ENCODE data around the gene ULBP1.
"Not testable (repeated sequence)": the region's sequence is repeated elsewhere in the genome, so short reads cannot be mapped to it uniquely, and the experiment has no call there.

Gene ULBP1

DNA sequence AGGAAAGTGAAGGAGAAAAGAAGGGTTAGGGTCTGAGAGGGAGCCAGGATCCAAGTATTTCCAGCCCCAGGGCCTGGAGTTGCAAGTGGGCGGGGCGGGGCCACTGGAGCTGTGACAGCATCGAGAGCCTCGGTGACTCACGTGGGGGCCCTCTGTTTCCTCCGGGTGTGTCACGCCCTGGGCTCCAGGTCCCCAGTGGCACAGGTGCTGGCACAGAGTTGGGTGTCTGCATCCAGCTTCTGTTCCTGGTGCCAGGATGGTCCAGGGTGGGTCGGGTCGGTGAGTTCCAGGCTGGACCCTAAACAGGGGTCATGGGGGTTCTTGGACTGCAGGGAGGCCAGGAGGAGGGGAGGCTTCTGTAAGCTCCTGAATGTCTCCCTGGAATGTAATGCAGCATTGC lies 44.8 kb downstream of the ULBP1 start:
- no peak for DNase-seq

DNA sequence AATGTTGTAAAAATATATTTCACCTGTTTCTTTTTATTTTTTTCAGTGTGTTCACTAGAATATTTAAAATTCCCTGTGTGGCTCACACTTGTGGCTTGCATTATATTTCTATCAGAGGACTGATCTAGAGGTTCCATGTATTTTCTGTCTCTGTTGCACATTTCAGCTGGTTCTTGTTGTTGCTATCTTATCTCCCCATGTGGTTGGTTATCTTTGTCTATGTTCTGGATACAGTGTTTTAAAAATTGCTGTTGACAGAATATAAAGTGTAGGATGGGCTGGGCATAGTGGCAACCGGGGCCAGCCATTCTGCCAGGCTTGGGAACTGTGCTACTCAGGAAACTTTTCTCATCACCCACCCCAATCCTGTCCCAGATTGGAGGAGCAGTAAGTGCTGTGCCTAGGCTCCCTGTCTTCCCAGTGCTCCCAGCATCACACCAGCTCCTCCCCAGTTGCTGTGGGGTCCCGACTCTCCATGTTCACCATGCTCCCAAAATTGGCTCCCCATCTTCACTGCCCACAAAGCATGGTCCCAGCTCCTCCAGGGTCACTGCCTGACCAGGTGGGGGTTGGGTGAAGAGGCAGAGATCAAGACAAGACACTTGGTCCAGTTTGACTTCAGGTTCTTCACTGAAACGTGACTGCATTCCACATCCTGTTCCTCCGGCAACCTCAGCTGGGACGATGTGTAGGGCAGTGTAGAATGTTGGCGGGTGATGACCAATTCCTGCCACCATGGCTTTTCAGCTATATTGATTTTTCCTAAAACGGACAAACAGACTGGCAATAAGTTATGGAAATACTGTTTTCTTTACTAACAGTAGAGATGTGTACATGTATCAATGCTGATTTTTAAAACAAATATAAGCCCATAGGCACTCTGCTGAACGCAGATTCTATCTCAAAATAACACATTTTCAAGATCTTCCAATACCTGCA lies 49.4 kb downstream of the ULBP1 start:
- DNase-seq: not testable (repeated sequence)

GRCh38 chr6:150013785-150014622 lies 50.3 kb downstream of the ULBP1 start:
- DNase-seq: not testable (repeated sequence)

DNA sequence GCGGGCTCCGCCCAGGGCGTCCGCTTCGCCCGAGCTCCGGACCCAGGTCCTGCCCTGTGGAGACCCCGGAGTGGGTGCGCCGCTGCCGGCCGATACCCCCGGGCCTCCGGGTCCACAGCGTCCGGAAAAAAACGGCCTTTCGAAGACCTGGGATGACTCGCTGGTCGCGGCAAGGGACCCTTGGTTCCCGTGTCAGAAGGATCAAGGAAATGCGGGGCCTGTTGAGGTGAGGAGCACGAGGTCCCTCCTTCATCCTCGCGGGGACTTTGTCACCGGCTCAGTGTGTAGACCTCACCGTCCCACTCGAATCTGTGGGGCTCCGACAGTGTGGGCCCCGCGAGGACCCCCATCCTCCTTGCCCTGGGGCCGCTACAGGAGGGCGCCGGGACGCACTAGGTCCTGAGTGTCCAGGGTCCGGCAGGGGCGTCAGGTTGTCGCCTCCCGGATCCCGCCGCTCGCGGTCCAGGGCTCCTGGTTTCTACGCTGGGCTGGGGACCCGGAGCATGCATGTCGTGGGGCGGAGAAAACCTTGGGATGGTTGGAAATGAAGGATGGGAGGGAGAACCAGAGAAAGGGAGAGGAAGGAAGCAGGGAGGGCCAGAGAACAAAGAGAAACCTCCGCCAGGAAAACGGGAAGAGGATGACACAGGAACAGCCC lies 51.0 kb downstream of the ULBP1 start:
- not testable (repeated sequence) for DNase-seq

DNA sequence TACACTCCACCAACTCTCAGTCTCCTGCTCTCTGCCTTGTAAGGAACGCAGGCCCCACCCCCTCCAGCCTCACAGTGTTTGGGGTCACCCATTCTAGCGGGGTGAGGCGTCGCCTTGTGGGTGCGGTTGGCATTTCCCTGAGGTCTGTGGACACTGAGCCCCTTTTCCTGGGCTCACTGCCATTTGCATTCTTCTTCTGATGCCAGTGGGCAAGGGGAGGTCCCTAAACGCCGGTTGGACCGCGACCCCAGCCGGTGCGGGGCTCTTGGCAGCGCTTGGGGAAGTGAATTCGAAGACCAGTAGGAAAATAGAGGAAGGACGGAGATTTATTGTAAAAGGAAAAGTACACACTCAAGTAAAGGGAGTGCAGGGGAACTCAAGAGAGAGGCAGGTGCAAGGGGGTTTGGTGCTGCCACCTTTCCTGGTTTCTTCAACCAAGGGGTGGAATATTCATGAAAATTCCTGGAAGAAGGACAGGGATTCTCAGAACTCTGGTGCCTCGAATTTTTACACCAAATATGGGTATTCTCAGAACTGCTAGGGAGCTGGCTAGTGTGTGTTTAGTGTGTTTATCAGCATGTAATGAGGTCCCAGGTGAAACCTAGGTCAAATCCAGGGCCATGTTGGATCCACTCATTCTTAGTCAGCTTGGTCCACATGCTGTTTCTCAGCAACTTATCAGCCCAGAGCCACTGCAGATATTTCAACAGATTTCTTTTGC lies 51.7 kb downstream of the ULBP1 start:
- DNase-seq: peak; percentile 18

- DNase-seq: peak; percentile 70
Measured at GRCh38 chr6:150016324-150017185, 52.8 kb downstream of the ULBP1 start.

GRCh38 chr6:150017186-150017521 lies 53.4 kb downstream of the ULBP1 start:
- not testable (repeated sequence) for DNase-seq

DNA sequence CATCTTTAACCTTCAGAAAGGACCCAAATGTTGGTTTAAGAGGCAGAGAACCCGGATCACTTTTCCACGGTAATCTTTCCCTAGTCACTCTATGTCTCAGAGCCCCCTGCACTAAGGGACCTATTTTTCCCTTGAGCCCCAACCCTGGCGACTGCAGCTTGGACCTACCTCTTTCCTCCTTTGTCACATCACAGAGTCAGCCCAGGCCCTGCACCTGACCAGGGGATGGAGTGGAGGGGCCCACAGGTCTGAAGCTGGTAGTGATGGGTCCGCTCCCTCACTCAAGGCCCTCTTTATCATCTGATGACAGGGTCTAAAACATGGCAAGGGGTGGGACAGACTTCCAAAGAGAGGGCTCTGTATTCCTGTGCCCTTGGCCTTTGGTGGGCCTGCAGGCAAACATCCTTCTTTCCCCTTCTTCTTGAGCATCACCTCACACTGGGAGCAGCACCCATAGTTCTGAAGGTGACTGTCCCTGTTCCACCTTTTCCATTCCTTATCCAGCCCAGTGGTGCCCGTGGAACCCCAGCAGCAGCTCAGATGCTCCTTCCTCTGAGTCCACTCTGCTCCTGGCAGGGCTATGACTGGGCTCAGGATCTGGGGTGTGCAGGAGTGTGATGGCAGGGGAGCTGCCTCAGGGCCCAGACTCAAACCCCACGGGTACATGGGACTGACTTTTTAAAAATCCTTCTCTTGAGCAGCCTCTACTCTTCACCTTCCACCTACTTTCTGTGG lies 55.3 kb downstream of the ULBP1 start:
- no peak for DNase-seq

DNA sequence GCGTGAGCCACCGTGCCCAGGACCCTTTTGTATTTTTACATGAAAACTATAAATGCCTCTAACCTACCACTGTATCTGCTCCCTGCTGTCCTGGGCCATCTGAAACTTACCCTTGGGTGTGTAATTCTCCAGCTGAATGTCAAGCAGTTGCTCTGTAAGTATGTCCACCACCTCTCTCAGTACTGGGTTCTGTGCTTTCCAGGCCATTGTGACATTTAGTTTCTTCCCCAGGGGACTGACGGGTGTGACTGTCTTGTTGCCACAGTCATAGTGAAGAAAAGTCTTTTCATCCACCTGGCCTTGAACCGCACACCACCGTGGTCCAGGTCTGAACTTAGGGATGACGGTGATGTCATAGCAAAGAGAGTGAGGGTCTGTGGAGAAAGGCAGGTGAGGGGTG lies 58.1 kb downstream of the ULBP1 start:
- DNase-seq: not testable (repeated sequence)

All from RPMI8226 (cell line).